ENCODE results near the gene MRTO4. TPM values are rescaled to one million over a fixed set of nuclear protein-coding genes. Genes with fewer than 3 reads are reported as not detected.

The MRTO4 gene
- total and polyA plus RNA-seq, 9 of the 15 experiments (the other 6 are each of a cell fraction or from before 2014, with no cell fraction given): 62.0 to 173 (median 146) TPM

- TF ChIP-seq ATF6 (CRISPR knock-in tag; IDR thresholded peaks at IDR 0.05) (no peak), HNRNPK (IDR thresholded peaks at IDR 0.05; ENCODE audit: low read depth, low read length, poor library complexity, severe bottlenecking) (no peak), ZBTB8A (IDR thresholded peaks at IDR 0.05; ENCODE audit: partially characterized antibody) (no peak), MYBL2 (IDR thresholded peaks at IDR 0.05; ENCODE audit: low read depth) (no peak), MYBL2 (CRISPR knock-in tag; IDR thresholded peaks at IDR 0.05; ENCODE audit: borderline replicate concordance) (no peak), NR2C1 (IDR thresholded peaks at IDR 0.05) (0 out of 2 replicates have a peak, but pooled peaks have one; percentile 14), NR2C1 (tag; IDR thresholded peaks at IDR 0.05) (no peak), SMC3 (conservative IDR thresholded peaks at IDR 0.05; ENCODE audit: insufficient read depth, low read depth, low read length) (no peak), FOXA1 (IDR thresholded peaks at IDR 0.05; ENCODE audit: borderline replicate concordance) (no peak), ZNF79 (CRISPR knock-in tag; IDR thresholded peaks at IDR 0.05; ENCODE audit: low read depth) (no peak), TAF15 (IDR thresholded peaks at IDR 0.05; ENCODE audit: low read depth, low read length) (no peak), CBFA2T2 (conservative IDR thresholded peaks at IDR 0.05) (peak; percentile 61), ZNF766 (CRISPR knock-in tag; conservative IDR thresholded peaks at IDR 0.05) (no peak), FOSL1 (tag; conservative IDR thresholded peaks at IDR 0.05) (0 out of 2 replicates have a peak, but pooled peaks have one; percentile 12), ILK (tag; IDR thresholded peaks at IDR 0.05; ENCODE audit: borderline replicate concordance, low read depth) (no peak), ZNF165 (CRISPR knock-in tag; IDR thresholded peaks at IDR 0.05; ENCODE audit: borderline replicate concordance) (no peak)
- TF ChIP-seq, protein P1, sequence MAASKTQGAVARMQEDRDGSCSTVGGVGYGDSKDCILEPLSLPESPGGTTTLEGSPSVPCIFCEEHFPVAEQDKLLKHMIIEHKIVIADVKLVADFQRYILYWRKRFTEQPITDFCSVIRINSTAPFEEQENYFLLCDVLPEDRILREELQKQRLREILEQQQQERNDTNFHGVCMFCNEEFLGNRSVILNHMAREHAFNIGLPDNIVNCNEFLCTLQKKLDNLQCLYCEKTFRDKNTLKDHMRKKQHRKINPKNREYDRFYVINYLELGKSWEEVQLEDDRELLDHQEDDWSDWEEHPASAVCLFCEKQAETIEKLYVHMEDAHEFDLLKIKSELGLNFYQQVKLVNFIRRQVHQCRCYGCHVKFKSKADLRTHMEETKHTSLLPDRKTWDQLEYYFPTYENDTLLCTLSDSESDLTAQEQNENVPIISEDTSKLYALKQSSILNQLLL (CRISPR knock-in tag; IDR thresholded peaks at IDR 0.05; ENCODE audit: borderline replicate concordance): no peak
- TF ChIP-seq, protein P2, sequence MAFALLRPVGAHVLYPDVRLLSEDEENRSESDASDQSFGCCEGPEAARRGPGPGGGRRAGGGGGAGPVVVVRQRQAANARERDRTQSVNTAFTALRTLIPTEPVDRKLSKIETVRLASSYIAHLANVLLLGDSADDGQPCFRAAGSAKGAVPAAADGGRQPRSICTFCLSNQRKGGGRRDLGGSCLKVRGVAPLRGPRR (CRISPR knock-in tag; IDR thresholded peaks at IDR 0.05): no peak
- TF ChIP-seq, protein P3, sequence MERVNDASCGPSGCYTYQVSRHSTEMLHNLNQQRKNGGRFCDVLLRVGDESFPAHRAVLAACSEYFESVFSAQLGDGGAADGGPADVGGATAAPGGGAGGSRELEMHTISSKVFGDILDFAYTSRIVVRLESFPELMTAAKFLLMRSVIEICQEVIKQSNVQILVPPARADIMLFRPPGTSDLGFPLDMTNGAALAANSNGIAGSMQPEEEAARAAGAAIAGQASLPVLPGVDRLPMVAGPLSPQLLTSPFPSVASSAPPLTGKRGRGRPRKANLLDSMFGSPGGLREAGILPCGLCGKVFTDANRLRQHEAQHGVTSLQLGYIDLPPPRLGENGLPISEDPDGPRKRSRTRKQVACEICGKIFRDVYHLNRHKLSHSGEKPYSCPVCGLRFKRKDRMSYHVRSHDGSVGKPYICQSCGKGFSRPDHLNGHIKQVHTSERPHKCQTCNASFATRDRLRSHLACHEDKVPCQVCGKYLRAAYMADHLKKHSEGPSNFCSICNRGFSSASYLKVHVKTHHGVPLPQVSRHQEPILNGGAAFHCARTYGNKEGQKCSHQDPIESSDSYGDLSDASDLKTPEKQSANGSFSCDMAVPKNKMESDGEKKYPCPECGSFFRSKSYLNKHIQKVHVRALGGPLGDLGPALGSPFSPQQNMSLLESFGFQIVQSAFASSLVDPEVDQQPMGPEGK (CRISPR knock-in tag; IDR thresholded peaks at IDR 0.05; ENCODE audit: borderline replicate concordance): no peak
These were observed 48.6 kb downstream of the MRTO4 start (continued) for GRCh38 chr1:19300211-19300610.

Measured in K562 (cell line).